Measurements from ENCODE around the gene MT1M.
A peak's percentile ranks its signal among the peaks of the same experiment; 100 is the strongest.
"Not testable (repeated sequence)": the region's sequence is repeated elsewhere in the genome, so short reads cannot be mapped to it uniquely, and the experiment has no call there.

MT1M gene

GRCh38 chr16:56672171-56672570 lies 39.7 kb downstream of the MT1M start:
- not testable (repeated sequence) for H2BK12ac ChIP-seq (ENCODE audit: low read length); H3K4ac ChIP-seq (ENCODE audit: low read depth, low read length); H2AFZ ChIP-seq (ENCODE audit: insufficient read depth, low read length, poor library complexity); H2BK120ac ChIP-seq (ENCODE audit: insufficient read depth, low read length, poor library complexity); H3K4me2 ChIP-seq (ENCODE audit: low read length); H3K4me1 ChIP-seq (ENCODE audit: control insufficient read depth in 1 of 2, insufficient read depth in 2 of 2, low read length in 2 of 2); H3K79me1 ChIP-seq (ENCODE audit: low read length); H3K4me3 ChIP-seq (ENCODE audit: low read depth, low read length); H3K18ac ChIP-seq (ENCODE audit: low read length); H3K36me3 ChIP-seq (ENCODE audit: control insufficient read depth in 1 of 2, insufficient read depth in 2 of 2, low read length in 2 of 2); H3K27ac ChIP-seq (ENCODE audit: low read depth, low read length); H3K23ac ChIP-seq (ENCODE audit: low read length); DNase-seq; H3K9ac ChIP-seq (ENCODE audit: low read length); H3K79me2 ChIP-seq (ENCODE audit: control insufficient read depth, insufficient read depth, low read length, poor library complexity); H3K14ac ChIP-seq (ENCODE audit: low read length); H3K9me3 ChIP-seq (ENCODE audit: insufficient read depth, low read depth, low read length); H2BK5ac ChIP-seq (ENCODE audit: low read depth, low read length, poor library complexity); H4K12ac ChIP-seq (ENCODE audit: low read depth, low read length); H4K8ac ChIP-seq (ENCODE audit: low read depth, low read length); H4K91ac ChIP-seq (ENCODE audit: low read depth, low read length); H2AK5ac ChIP-seq (ENCODE audit: low read length)
- no CpG with 5 or more reads among the region's 3 CpGs for whole genome bisulfite sequencing (ENCODE audit: extremely low coverage, insufficient coverage, insufficient read length)
- H3K27me3 ChIP-seq (ENCODE audit: insufficient read depth, low read length): peaks cover 62% of the 10 kb centered on the region

- Histone ChIP-seq H3K4me3 (ENCODE audit: low read depth, low read length) (no peak overlapping the region), H2BK5ac (ENCODE audit: low read depth, low read length, poor library complexity) (no peak overlapping the region), H3K27me3 (ENCODE audit: insufficient read depth, low read length) (peaks cover 55% of the 10 kb centered on the region), H3K23ac (ENCODE audit: low read length) (no peak overlapping the region), H3K9me3 (ENCODE audit: insufficient read depth, low read depth, low read length) (peaks cover 5% of the 10 kb centered on the region), H3K14ac (ENCODE audit: low read length) (no peak overlapping the region), H3K18ac (ENCODE audit: low read length) (no peak overlapping the region), H3K36me3 (ENCODE audit: control insufficient read depth in 1 of 2, insufficient read depth in 2 of 2, low read length in 2 of 2) (peaks cover 0 to 2% of the 10 kb centered on the region in 2 experiments), H3K79me1 (ENCODE audit: low read length) (no peaks in the 10 kb centered on the region), H4K12ac (ENCODE audit: low read depth, low read length) (no peak overlapping the region), H3K4ac (ENCODE audit: low read depth, low read length) (no peak overlapping the region), H2BK120ac (ENCODE audit: insufficient read depth, low read length, poor library complexity) (no peak overlapping the region), H2AFZ (ENCODE audit: insufficient read depth, low read length, poor library complexity) (no peak overlapping the region), H3K27ac (ENCODE audit: low read depth, low read length) (no peak overlapping the region), H3K4me2 (ENCODE audit: low read length) (no peak overlapping the region), H4K8ac (ENCODE audit: low read depth, low read length) (no peak overlapping the region), H3K79me2 (ENCODE audit: control insufficient read depth, insufficient read depth, low read length, poor library complexity) (no peaks in the 10 kb centered on the region), H4K91ac (ENCODE audit: low read depth, low read length) (no peak overlapping the region), H3K4me1 (ENCODE audit: control insufficient read depth in 1 of 2, insufficient read depth in 2 of 2, low read length in 2 of 2) (peaks cover 0 to 3% of the 10 kb centered on the region in 2 experiments), H2AK5ac (ENCODE audit: low read length) (no peak overlapping the region), H3K9ac (ENCODE audit: low read length) (no peak overlapping the region), H2BK12ac (ENCODE audit: low read length) (no peak overlapping the region)
- no CpG with 5 or more reads among the region's 11 CpGs for WGBS (ENCODE audit: extremely low coverage, insufficient coverage, insufficient read length)
- no peak for DNase-seq
Measured at GRCh38 chr16:56672761-56673536, 40.5 kb downstream of the MT1M start.

DNA sequence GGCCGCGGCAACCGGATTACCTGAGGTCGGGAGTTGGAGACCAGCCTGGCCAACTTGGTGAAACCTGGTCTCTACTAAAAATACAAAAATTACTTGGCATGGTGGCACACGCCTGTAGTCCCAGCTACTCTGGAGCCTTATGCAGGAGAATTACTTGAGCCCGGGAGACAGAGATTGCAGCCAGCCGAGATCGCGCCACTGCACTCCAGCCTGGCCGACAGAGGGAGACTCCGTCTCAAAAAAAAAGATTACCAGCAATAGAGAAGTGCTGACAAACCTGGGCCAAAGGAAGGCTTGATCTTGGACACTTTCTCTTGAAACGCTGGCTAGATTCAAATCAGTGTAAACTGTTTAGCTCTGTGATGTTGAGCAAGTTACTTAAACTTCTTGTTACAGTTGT lies 41.5 kb downstream of the MT1M start:
- no peak overlapping the region for H3K4ac ChIP-seq (ENCODE audit: low read depth, low read length)
- no peak overlapping the region for H3K9ac ChIP-seq (ENCODE audit: low read length)
- peaks cover 0 to 2% of the 10 kb centered on the region in 2 experiments for H3K36me3 ChIP-seq (ENCODE audit: control insufficient read depth in 1 of 2, insufficient read depth in 2 of 2, low read length in 2 of 2)
- no peak overlapping the region for H3K23ac ChIP-seq (ENCODE audit: low read length)
- H3K4me1 ChIP-seq (ENCODE audit: control insufficient read depth in 1 of 2, insufficient read depth in 2 of 2, low read length in 2 of 2): no peaks in the 10 kb centered on the region
- no peak overlapping the region for H2AK5ac ChIP-seq (ENCODE audit: low read length)
- peaks cover 3% of the 10 kb centered on the region for H3K9me3 ChIP-seq (ENCODE audit: insufficient read depth, low read depth, low read length)
- DNase-seq: peak; percentile 40 to 65
- H3K18ac ChIP-seq (ENCODE audit: low read length): no peak overlapping the region
- no peak overlapping the region for H4K91ac ChIP-seq (ENCODE audit: low read depth, low read length)
- no peak overlapping the region for H2BK120ac ChIP-seq (ENCODE audit: insufficient read depth, low read length, poor library complexity)
- H3K4me3 ChIP-seq (ENCODE audit: low read depth, low read length): no peak overlapping the region
- WGBS (ENCODE audit: extremely low coverage, insufficient coverage, insufficient read length): no CpG with 5 or more reads among the region's 12 CpGs
- no peaks in the 10 kb centered on the region for H3K79me1 ChIP-seq (ENCODE audit: low read length)
- H4K12ac ChIP-seq (ENCODE audit: low read depth, low read length): no peak overlapping the region
- H4K8ac ChIP-seq (ENCODE audit: low read depth, low read length): no peak overlapping the region
- no peak overlapping the region for H3K27ac ChIP-seq (ENCODE audit: low read depth, low read length)
- no peak overlapping the region for H2BK5ac ChIP-seq (ENCODE audit: low read depth, low read length, poor library complexity)
- no peak overlapping the region for H3K14ac ChIP-seq (ENCODE audit: low read length)
- H3K79me2 ChIP-seq (ENCODE audit: control insufficient read depth, insufficient read depth, low read length, poor library complexity): no peaks in the 10 kb centered on the region
- no peak overlapping the region for H2AFZ ChIP-seq (ENCODE audit: insufficient read depth, low read length, poor library complexity)
- H2BK12ac ChIP-seq (ENCODE audit: low read length): no peak overlapping the region
- H3K27me3 ChIP-seq (ENCODE audit: insufficient read depth, low read length): peaks cover 45% of the 10 kb centered on the region
- H3K4me2 ChIP-seq (ENCODE audit: low read length): no peak overlapping the region

GRCh38 chr16:56674570-56674969 lies 42.1 kb downstream of the MT1M start:
- H2BK12ac ChIP-seq (ENCODE audit: low read length); H2BK120ac ChIP-seq (ENCODE audit: insufficient read depth, low read length, poor library complexity): not testable (repeated sequence)
- no CpG with 5 or more reads among the region's 6 CpGs for WGBS (ENCODE audit: extremely low coverage, insufficient coverage, insufficient read length)

More at GRCh38 chr16:56674570-56674969, 42.1 kb downstream of the MT1M start:
- H4K12ac ChIP-seq (ENCODE audit: low read depth, low read length); H2AFZ ChIP-seq (ENCODE audit: insufficient read depth, low read length, poor library complexity); H3K4me1 ChIP-seq (ENCODE audit: control insufficient read depth in 1 of 2, insufficient read depth in 2 of 2, low read length in 2 of 2); H3K4ac ChIP-seq (ENCODE audit: low read depth, low read length); H3K27ac ChIP-seq (ENCODE audit: low read depth, low read length); H3K79me1 ChIP-seq (ENCODE audit: low read length); H3K9me3 ChIP-seq (ENCODE audit: insufficient read depth, low read depth, low read length); H3K9ac ChIP-seq (ENCODE audit: low read length); H3K18ac ChIP-seq (ENCODE audit: low read length); H3K14ac ChIP-seq (ENCODE audit: low read length); H2AK5ac ChIP-seq (ENCODE audit: low read length); H2BK5ac ChIP-seq (ENCODE audit: low read depth, low read length, poor library complexity); H3K4me3 ChIP-seq (ENCODE audit: low read depth, low read length); H3K79me2 ChIP-seq (ENCODE audit: control insufficient read depth, insufficient read depth, low read length, poor library complexity); H3K36me3 ChIP-seq (ENCODE audit: control insufficient read depth in 1 of 2, insufficient read depth in 2 of 2, low read length in 2 of 2); H3K4me2 ChIP-seq (ENCODE audit: low read length); H4K91ac ChIP-seq (ENCODE audit: low read depth, low read length); DNase-seq; H4K8ac ChIP-seq (ENCODE audit: low read depth, low read length); H3K23ac ChIP-seq (ENCODE audit: low read length): not testable (repeated sequence)
- H3K27me3 ChIP-seq (ENCODE audit: insufficient read depth, low read length): peaks cover 38% of the 10 kb centered on the region

Measured in trophoblast cell (in vitro differentiated cells and primary cell).